Thoracic aorta (tissue), 2 donors: Measurements from ENCODE around the gene DPH2. TPM values are rescaled to one million over a fixed set of nuclear protein-coding genes. Genes with fewer than 3 reads are reported as not detected.

Experiments
- ATAC-seq: fragments of 150-250 bp; one replicate; pipeline ENCODE4 v1.8.0; 2017; ENCODE audit warnings: low read depth; ENCODE audit not compliant: insufficient number of reproducible peaks, low FRiP score
- DNase-seq: peaks from one replicate; pipeline ENCODE4 v3.0.0-alpha.2; 2020; ENCODE audit warnings: low spot score
- H3K27ac ChIP-seq, 2 donors: fragments of 200-600 bp; sonication (generic); 1 replicate in 1 of 2; 2 replicates in 1 of 2; pipeline ENCODE4 v1.5.1; 2016; ENCODE audit warnings: mild to moderate bottlenecking in 2 of 2, moderate library complexity in 2 of 2
- H3K27me3 ChIP-seq: fragments of 200-600 bp; sonication (generic); replicated peaks from 2 replicates; pipeline ENCODE4 v1.6.0; 2016; ENCODE audit warnings: mild to moderate bottlenecking; ENCODE audit not compliant: insufficient read depth
- H3K36me3 ChIP-seq: fragments of 200-600 bp; sonication (generic); one replicate; pipeline ENCODE4 v1.5.1; 2016
- H3K4me1 ChIP-seq, 2 donors: fragments of 200-600 bp; sonication (generic); 1 replicate in 1 of 2; 2 replicates in 1 of 2; pipeline versions ENCODE4 v1.5.1 to v1.6.0; 2016; ENCODE audit warnings: low read depth in 2 of 2, mild to moderate bottlenecking in 1 of 2; ENCODE audit not compliant: control insufficient read depth in 1 of 2
- H3K4me3 ChIP-seq: fragments of 200-600 bp; sonication (generic); 2 replicates; pipeline ENCODE4 v1.5.1; 2016; ENCODE audit warnings: mild to moderate bottlenecking
- H3K9me3 ChIP-seq: fragments of 200-600 bp; sonication (generic); 2 replicates; pipeline ENCODE4 v1.5.1; 2016
- total RNA-seq, 2 donors: library from RNA; depleted of rRNA; stranded (reverse); fragments of >200 nt; gene quantifications; one replicate each; pipeline versions ENCODE4 v1.1.0 to v1.2.3, GENCODE V29; 2016
- TF ChIP-seq, protein P1 (sequence below): fragments of 200-600 bp; sonication (generic); IDR thresholded peaks from one replicate; pipeline ENCODE4 v1.5.1; 2019; ENCODE audit warnings: antibody characterized with exemption

Gene DPH2
- total RNA-seq, 2 donors from 2014 or later = 21.9 to 31.4 TPM

GRCh38 chr1:44021581-44022321, 51.9 kb downstream of the DPH2 start:
- ATAC-seq (no peak), DNase-seq (no peak)
- Histone ChIP-seq H3K27ac (no peak overlapping the region), H3K9me3 (no peaks in the 10 kb centered on the region), H3K36me3 (no peaks in the 10 kb centered on the region), H3K27me3 (no peaks in the 10 kb centered on the region), H3K4me1 (peaks cover 0 to 19% of the 10 kb centered on the region in 2 donors), H3K4me3 (no peak overlapping the region)
- TF ChIP-seq, protein P1, sequence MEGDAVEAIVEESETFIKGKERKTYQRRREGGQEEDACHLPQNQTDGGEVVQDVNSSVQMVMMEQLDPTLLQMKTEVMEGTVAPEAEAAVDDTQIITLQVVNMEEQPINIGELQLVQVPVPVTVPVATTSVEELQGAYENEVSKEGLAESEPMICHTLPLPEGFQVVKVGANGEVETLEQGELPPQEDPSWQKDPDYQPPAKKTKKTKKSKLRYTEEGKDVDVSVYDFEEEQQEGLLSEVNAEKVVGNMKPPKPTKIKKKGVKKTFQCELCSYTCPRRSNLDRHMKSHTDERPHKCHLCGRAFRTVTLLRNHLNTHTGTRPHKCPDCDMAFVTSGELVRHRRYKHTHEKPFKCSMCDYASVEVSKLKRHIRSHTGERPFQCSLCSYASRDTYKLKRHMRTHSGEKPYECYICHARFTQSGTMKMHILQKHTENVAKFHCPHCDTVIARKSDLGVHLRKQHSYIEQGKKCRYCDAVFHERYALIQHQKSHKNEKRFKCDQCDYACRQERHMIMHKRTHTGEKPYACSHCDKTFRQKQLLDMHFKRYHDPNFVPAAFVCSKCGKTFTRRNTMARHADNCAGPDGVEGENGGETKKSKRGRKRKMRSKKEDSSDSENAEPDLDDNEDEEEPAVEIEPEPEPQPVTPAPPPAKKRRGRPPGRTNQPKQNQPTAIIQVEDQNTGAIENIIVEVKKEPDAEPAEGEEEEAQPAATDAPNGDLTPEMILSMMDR = no peak

Other genes starting within 250 kb of the DPH2 start
- 1 to 10 TPM; 3.8 to 6.1 TPM for gene ARTN, start 36.2 kb upstream of the DPH2 start, total RNA-seq
- gene IPO13, start 23.1 kb upstream of the DPH2 start, total RNA-seq = 10 to 100 TPM; 22.2 to 34.3 TPM
- gene ATP6V0B, start 5.0 kb downstream of the DPH2 start, total RNA-seq = 100 to 1,000 TPM in 1 of 2 donors, 10 to 100 TPM in 1; 72.3 to 136 TPM
- 10 to 100 TPM; 34.8 to 51.6 TPM for gene B4GALT2, start 9.2 kb downstream of the DPH2 start, total RNA-seq
- gene CCDC24, start 21.6 kb downstream of the DPH2 start, total RNA-seq = 10 to 100 TPM in 1 of 2 donors, 1 to 10 TPM in 1; 4.5 to 24.0 TPM
- 10 to 100 TPM; 15.0 to 26.8 TPM for gene SLC6A9, start 61.5 kb downstream of the DPH2 start, total RNA-seq
- under 1 TPM in 1 of 2 donors, not detected in 1; 0.92 TPM for gene KLF17, start 148.8 kb downstream of the DPH2 start, total RNA-seq
- not detected for gene KLF18, start 171.6 kb downstream of the DPH2 start, total RNA-seq
- gene DMAP1, start 243.5 kb downstream of the DPH2 start, total RNA-seq = 10 to 100 TPM; 40.2 to 68.0 TPM